ENCODE data around the gene ABLIM1.

The ABLIM1 gene

DNA sequence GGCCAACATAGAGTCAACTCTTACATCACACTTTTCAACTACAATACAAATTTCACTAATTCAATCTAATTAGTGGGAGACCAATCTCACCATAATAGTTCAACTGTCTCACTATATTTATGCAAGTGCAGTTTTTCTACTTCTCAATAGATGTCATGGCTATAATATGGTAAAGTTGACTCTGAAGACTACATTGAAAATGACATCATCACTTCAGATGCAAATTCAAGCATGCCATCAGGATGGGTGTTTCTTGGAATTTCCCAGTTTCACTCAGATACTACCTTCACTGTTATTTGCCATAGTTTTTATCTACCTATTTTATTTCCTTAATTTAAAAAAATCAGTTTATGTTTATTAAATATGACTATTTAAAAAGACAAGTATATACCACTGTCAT is 67.1 kb downstream of the ABLIM1 start:
- TF ChIP-seq, protein P1, sequence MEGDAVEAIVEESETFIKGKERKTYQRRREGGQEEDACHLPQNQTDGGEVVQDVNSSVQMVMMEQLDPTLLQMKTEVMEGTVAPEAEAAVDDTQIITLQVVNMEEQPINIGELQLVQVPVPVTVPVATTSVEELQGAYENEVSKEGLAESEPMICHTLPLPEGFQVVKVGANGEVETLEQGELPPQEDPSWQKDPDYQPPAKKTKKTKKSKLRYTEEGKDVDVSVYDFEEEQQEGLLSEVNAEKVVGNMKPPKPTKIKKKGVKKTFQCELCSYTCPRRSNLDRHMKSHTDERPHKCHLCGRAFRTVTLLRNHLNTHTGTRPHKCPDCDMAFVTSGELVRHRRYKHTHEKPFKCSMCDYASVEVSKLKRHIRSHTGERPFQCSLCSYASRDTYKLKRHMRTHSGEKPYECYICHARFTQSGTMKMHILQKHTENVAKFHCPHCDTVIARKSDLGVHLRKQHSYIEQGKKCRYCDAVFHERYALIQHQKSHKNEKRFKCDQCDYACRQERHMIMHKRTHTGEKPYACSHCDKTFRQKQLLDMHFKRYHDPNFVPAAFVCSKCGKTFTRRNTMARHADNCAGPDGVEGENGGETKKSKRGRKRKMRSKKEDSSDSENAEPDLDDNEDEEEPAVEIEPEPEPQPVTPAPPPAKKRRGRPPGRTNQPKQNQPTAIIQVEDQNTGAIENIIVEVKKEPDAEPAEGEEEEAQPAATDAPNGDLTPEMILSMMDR (IDR thresholded peaks at IDR 0.05) = no peak

DNA sequence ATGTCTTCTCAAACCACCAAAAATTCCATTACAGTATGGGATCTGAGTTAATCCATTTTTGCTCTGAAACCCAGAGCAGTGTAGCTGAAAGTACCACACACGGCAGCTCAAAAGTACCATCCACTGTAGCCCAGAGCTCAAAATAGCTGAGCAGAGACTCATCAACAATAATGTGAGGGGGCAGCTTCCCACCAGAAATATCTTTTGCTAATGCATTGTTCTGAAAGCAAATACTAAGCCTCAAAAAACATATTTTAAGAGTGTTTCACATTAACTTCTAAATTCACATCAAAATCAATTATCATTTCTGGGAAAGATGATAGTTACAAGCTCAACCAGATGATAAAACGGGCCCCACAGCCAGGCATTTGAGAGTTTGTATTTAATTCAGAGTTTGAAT is 73.7 kb downstream of the ABLIM1 start:
- TF ChIP-seq, protein P1 (IDR thresholded peaks at IDR 0.05) = no peak

DNA sequence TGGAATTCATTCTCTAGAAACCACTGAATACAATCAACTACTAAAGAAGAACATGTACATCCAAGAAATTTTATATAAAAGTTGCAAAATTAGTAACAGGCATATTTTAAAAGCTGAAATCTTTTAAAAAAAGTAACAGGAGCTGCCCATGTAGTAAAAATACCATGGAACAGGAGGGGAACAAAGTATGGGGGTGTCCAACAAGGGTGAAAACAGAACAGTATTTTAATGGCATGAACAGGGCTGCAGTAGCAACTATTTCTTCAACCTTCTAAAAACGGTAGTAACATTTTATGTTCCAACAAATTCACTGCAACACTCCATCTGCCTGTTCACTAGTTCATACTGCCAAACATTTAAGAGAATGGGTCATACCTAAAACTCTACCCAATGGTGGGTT is 77.0 kb downstream of the ABLIM1 start:
- TF ChIP-seq, protein P1 (IDR thresholded peaks at IDR 0.05) = no peak

DNA sequence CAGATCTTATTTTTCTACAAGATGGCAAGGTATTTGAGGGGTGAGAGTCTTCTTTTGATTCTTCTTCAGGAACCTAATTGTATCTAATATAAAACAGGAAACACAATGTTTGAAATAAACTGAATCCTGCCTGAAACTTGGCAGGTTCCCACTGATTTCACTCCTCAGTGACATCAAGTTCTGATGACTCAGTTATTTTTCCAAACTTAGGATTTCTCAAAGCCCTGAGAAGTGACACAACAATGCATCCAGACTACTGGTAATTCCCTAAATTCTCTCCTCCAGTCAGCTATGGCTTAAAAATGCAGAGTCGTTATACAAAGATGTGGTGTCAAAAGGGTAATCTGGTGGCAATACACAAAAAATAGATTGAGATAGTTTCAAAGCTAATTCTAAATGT is 80.9 kb downstream of the ABLIM1 start:
- TF ChIP-seq, protein P1 (IDR thresholded peaks at IDR 0.05) = no peak

DNA sequence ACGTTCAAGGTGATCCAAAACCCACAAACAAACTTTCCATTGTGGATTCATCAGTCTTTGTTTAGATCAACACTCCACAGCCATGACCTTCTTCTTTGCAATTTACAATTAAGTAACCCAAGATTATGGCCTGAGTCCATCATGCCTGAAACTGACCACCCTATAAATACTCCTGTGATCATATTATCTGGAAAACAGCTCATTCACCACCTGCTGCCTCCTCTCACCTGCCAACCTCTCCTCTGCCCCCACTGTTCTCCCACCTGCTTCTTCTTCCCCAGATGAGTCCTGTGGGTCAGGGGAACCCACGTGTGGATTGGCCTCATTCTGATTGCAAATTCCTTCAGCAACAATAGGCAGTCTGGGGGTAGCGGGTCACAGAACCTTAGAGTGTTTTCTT is 81.4 kb downstream of the ABLIM1 start:
- TF ChIP-seq, protein P1 (IDR thresholded peaks at IDR 0.05) = no peak

DNA sequence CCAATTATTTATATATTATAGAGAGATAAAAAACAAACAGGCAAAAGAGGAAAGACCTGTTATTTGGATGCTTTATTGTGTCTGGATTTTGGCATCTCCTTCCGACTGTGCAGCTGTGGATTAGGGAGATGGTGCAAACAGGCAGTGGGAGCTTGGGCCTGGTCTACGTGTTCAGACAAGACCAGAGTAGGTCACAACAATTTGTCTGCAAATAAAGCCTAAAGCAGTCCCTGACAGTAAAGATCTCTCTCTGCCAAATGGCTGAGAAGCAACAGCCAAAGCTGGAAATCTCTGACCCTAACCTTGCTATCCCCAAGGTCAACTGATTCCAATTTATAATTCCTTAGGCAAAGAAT is 82.0 kb downstream of the ABLIM1 start:
- TF ChIP-seq, protein P1 (IDR thresholded peaks at IDR 0.05) = no peak

DNA sequence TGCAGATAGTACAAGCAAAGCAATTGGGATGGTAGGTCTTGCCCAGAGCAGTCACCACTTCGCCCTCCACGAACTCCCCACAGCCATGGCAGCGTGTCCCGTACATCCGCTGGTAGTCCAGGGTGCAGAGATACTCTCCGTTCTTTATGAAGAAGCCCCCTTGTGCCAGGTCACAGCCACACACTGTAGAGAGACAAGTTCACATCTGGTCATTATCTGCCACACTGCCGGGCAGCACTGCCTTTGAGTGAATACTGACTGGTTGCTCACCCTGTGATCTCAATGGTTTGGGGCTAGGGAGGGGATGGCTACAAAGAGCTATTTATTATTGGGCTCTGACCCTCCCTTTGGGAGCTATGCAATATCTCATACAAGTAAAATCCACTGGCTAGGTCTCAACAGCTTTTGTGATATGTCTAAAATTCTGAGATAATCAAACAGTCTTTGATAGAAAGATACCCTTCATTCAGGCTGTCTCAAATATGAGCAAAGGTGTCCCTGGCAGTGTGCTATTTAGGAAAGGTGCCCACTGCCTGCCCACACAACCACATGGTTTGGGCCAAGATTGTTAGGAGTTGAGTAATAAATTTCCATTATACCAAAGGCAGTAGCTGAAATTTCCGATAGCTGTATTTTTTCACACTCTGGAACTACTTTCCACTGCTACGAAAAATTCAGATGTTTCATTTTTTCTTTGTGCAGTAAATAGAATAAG is 82.5 kb downstream of the ABLIM1 start:
- TF ChIP-seq, protein P1 (IDR thresholded peaks at IDR 0.05) = no peak

Data from LNCAP (cell line).